ENCODE measurements around the gene CDH23.

CDH23 gene

DNA sequence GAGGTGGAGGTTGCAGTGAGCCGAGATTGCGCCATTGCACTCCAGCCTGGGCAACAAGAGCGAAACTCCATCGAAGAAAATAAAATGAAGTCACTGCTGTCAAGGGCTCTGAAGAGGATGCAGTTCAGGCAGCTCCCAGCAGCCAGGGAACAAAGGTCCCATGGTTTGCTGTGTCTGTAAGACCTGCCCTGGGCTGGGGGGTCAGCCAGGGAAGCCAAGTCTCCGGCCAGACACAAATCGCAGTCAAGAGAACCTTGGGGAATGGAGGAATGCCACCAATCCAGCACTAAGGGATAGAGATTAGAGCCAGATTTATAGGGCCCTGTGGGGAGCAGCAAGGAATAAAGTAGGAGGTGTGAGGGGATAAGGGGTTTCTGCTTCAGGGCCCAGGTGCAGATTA is 405.5 kb downstream of the CDH23 start:
- TF ChIP-seq, protein P1, sequence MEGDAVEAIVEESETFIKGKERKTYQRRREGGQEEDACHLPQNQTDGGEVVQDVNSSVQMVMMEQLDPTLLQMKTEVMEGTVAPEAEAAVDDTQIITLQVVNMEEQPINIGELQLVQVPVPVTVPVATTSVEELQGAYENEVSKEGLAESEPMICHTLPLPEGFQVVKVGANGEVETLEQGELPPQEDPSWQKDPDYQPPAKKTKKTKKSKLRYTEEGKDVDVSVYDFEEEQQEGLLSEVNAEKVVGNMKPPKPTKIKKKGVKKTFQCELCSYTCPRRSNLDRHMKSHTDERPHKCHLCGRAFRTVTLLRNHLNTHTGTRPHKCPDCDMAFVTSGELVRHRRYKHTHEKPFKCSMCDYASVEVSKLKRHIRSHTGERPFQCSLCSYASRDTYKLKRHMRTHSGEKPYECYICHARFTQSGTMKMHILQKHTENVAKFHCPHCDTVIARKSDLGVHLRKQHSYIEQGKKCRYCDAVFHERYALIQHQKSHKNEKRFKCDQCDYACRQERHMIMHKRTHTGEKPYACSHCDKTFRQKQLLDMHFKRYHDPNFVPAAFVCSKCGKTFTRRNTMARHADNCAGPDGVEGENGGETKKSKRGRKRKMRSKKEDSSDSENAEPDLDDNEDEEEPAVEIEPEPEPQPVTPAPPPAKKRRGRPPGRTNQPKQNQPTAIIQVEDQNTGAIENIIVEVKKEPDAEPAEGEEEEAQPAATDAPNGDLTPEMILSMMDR (IDR thresholded peaks at IDR 0.05) = no peak
- peaks cover 7% of the 10 kb centered on the region for H3K27me3 ChIP-seq
- no peak overlapping the region for H3K27ac ChIP-seq
- no peaks in the 10 kb centered on the region for H3K9me3 ChIP-seq
- H3K36me3 ChIP-seq = no peaks in the 10 kb centered on the region
- peaks cover 33 to 34% of the 10 kb centered on the region in 2 experiments for H3K4me1 ChIP-seq (ENCODE audit: control insufficient read depth in 1 of 2, insufficient read depth in 1 of 2, low read depth in 1 of 2, low read length in 1 of 2)
- no peak overlapping the region for H3K4me3 ChIP-seq (ENCODE audit: low read depth in 1 of 2, low read length in 1 of 2)

DNA sequence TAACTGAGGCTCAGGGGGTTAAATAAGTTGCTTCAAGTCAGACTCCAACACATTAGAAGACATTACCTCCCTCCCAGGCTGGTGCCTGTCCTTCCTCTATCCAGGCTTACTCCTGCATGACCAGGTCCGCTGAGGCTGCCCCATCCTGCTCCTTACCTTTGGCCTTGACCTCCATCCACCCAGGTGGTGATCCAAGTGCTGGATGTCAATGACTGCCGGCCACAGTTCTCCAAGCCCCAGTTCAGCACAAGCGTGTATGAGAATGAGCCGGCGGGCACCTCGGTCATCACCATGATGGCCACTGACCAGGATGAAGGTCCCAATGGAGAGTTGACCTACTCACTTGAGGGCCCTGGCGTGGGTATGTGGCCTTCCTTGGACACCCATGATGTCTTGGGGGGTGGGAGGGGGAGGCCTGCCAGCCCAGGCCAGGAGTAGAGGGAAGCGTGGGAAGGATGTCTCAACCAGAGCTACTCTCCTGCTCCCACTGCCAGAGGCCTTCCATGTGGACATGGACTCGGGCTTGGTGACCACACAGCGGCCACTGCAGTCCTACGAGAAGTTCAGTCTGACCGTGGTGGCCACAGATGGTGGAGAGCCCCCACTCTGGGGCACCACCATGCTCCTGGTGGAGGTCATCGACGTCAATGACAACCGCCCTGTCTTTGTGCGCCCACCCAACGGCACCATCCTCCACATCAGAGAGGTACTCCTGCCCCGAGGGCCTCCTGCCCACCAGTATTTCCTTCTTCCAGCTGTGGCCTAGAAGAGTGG is 406.2 kb downstream of the CDH23 start:
- H3K27ac ChIP-seq = no peak overlapping the region
- no peaks in the 10 kb centered on the region for H3K9me3 ChIP-seq
- TF ChIP-seq, protein P1 (IDR thresholded peaks at IDR 0.05) = no peak
- peaks cover 26 to 29% of the 10 kb centered on the region in 2 experiments for H3K4me1 ChIP-seq (ENCODE audit: control insufficient read depth in 1 of 2, insufficient read depth in 1 of 2, low read depth in 1 of 2, low read length in 1 of 2)
- peaks cover 7% of the 10 kb centered on the region for H3K27me3 ChIP-seq
- H3K4me3 ChIP-seq (ENCODE audit: low read depth in 1 of 2, low read length in 1 of 2) = no peak overlapping the region
- no peaks in the 10 kb centered on the region for H3K36me3 ChIP-seq

DNA sequence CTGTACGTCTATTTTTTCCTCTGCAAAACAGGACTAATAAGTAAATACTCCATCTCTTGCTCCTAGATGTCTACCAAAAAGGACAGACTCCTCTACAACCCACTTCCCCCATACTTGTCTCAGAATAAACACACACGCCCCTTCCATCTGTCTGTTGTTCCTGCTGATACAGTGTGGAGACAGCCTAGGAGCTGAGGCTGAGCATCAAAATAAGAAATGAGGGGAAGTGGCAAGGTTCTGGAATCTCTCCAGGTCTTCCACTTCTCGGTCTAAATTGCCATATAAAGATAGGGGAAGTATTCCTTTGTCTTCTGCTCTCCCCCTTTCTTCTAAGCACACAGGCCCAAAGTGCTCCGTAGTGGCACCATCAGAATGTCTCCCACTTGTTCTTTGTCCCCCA is 407.4 kb downstream of the CDH23 start:
- Histone ChIP-seq H3K4me3 (ENCODE audit: low read depth in 1 of 2, low read length in 1 of 2) (no peak overlapping the region), H3K27ac (peak overlapping the region; percentile 66), H3K36me3 (no peaks in the 10 kb centered on the region), H3K4me1 (ENCODE audit: control insufficient read depth in 1 of 2, insufficient read depth in 1 of 2, low read depth in 1 of 2, low read length in 1 of 2) (peaks cover 19 to 24% of the 10 kb centered on the region in 2 experiments), H3K9me3 (no peaks in the 10 kb centered on the region), H3K27me3 (peaks cover 7% of the 10 kb centered on the region)
- TF ChIP-seq, protein P1 (IDR thresholded peaks at IDR 0.05) = no peak

DNA sequence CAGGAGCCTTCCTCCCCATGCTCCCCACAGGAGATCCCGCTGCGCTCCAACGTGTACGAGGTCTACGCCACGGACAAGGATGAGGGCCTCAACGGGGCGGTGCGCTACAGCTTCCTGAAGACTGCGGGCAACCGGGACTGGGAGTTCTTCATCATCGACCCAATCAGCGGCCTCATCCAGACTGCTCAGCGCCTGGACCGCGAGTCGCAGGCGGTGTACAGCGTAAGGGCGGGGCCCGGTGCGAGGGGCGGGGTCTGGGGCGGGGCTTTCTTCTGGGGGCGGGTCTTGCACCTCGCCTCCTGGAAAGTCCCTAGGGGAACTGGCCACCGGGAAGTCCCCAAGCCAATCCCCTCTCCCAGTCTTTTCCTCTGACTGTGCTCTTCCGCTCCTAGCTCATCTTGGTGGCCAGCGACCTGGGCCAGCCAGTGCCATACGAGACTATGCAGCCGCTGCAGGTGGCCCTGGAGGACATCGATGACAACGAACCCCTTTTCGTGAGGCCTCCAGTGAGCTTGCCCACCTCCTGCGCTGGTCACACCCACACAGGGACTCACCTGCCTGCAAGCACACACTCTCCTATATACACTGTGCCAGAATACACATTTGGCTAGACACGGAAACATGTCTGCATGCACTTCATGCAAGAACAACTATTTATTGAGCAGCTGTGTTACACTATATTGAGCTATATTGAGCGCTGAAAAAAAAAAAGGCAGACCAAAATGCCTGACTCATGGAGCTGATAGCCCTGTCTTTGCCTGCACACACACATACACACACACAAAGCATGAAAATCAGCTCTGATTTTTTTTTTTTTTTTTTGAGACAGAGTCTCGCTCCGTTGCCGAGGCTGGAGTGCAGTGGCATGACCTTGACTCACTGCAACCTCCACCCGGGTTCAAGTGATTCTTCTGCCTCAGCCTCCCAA is 409.3 kb downstream of the CDH23 start:
- Histone ChIP-seq H3K27me3 (peaks cover 7% of the 10 kb centered on the region), H3K9me3 (no peaks in the 10 kb centered on the region), H3K4me3 (ENCODE audit: low read depth in 1 of 2, low read length in 1 of 2) (peak overlapping the region in 1 of 2 experiments; percentile 17), H3K27ac (peak overlapping the region; percentile 25), H3K4me1 (ENCODE audit: control insufficient read depth in 1 of 2, insufficient read depth in 1 of 2, low read depth in 1 of 2, low read length in 1 of 2) (peaks cover 19 to 24% of the 10 kb centered on the region in 2 experiments), H3K36me3 (peaks cover 12% of the 10 kb centered on the region)
- TF ChIP-seq, protein P1 (IDR thresholded peaks at IDR 0.05) = no peak

DNA sequence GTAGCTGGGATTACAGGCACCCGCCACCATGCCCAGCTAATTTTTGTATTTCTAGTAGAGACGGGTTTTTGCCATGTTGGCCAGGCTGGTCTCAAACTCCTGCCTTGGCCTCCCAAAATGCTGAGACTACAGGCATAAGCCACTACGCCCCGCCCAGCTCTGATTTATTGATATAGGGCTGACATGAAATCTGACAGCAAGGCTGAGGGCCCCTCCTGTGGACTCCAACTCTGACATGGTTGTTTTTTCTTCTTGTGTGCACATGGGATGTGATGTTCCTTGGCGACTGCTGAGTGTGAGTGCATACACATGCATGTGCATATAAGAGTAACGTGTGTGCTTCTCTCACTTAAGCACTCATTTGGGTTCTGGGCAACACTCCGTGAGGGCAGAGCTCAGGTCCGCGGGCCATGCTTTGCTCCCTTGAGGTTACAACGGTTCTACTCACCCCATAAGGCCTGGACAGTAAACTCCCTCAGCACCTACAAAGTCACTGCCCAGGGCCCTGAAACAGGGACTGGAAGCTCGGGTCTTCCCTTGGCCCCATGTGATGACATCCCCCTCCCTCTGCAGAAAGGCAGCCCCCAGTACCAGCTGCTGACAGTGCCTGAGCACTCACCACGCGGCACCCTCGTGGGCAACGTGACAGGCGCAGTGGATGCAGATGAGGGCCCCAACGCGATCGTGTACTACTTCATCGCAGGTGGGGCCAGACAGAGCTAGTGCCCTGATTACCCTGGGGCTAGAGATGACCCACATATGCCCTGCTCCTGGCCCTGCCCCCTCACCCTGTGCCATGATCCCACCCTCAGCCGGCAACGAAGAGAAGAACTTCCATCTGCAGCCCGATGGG is 410.2 kb downstream of the CDH23 start:
- Histone ChIP-seq H3K9me3 (no peaks in the 10 kb centered on the region), H3K36me3 (peaks cover 17% of the 10 kb centered on the region), H3K4me3 (ENCODE audit: low read depth in 1 of 2, low read length in 1 of 2) (no peak overlapping the region), H3K27ac (no peak overlapping the region), H3K27me3 (peaks cover 7% of the 10 kb centered on the region), H3K4me1 (ENCODE audit: control insufficient read depth in 1 of 2, insufficient read depth in 1 of 2, low read depth in 1 of 2, low read length in 1 of 2) (peaks cover 27 to 33% of the 10 kb centered on the region in 2 experiments)
- TF ChIP-seq, protein P1 (IDR thresholded peaks at IDR 0.05) = no peak

All from neutrophil (primary cell).